ENCODE results near the gene PTRH2. TPM values are rescaled to one million over a fixed set of nuclear protein-coding genes. Genes with fewer than 3 reads are reported as not detected.

Gene PTRH2
- total RNA-seq, 2 experiments from 2014 or later, result 6.5 to 7.3 TPM

DNA sequence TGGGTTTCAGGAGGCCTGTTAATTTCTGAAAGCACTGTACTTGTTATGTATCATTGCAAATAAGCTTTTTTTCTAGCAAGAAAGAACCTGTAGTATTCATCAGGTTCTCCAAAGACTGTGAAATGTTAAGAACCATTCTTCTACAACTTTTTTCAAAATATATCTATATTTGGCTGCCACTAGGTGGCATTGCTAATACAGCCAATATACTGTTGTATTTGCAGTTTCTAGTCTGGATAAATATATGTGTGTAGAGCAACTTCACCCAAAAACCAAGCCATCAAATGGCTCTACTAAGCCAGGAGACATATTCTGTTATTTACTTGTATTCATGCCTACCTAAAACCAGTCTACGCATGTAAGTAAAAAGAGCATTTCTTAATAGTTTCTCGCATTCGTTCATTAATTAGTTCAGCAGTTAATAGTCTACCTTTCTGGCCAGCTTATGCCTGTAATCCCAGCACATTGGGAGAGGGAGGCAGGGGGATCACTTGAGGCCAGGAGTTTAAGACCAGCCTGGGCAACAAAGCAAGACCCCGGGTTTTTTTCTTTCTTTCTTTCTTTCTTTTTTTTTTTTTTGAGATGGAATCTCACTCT is 39.7 kb upstream of the PTRH2 start:
- Mint-ChIP-seq H3K36me3 (ENCODE audit: low read depth) (peaks cover 14% of the 10 kb centered on the region), H3K27me3 (no peaks in the 10 kb centered on the region), H3K4me1 (ENCODE audit: low read depth) (peaks cover under 1% of the 10 kb centered on the region), H3K9me3 (no peaks in the 10 kb centered on the region), H3K27ac (no peak overlapping the region), H3K4me3 (no peak overlapping the region)
- intact Hi-C loops (cut with DNase I, micrococcal nuclease), result no loop called here
- ChIA-PET CTCF (interaction anchor here (0.6 to 1.6 kb wide), 3 partner anchors 107 to 447 kb away, joined by 3 to 6 read pairs (median 6); no protein-coding TSS in a partner anchor), POLR2A (interaction anchor here (0.6 kb wide), 1 partner anchor 1321 kb away, joined by 3 read pairs; no protein-coding TSS in a partner anchor)
- no peak for ATAC-seq (ENCODE audit: poor library complexity)
- Histone ChIP-seq H3K27ac (ENCODE audit: low read depth in 1 of 2, low read length in 2 of 2) (no peak overlapping the region), H3K4me3 (ENCODE audit: low read length) (no peak overlapping the region), H3K36me3 (ENCODE audit: insufficient read depth, low read length) (peaks cover 6% of the 10 kb centered on the region), H3K9me3 (ENCODE audit: control insufficient read depth in 1 of 2, insufficient read depth in 1 of 2, low read length in 2 of 2) (no peaks in the 10 kb centered on the region), H3K27me3 (ENCODE audit: control insufficient read depth in 1 of 2, insufficient read depth in 2 of 2, low read length in 2 of 2) (no peaks in the 10 kb centered on the region), H3K4me1 (ENCODE audit: insufficient read depth, low read length) (peaks cover 6% of the 10 kb centered on the region)
- TF ChIP-seq, protein P1, sequence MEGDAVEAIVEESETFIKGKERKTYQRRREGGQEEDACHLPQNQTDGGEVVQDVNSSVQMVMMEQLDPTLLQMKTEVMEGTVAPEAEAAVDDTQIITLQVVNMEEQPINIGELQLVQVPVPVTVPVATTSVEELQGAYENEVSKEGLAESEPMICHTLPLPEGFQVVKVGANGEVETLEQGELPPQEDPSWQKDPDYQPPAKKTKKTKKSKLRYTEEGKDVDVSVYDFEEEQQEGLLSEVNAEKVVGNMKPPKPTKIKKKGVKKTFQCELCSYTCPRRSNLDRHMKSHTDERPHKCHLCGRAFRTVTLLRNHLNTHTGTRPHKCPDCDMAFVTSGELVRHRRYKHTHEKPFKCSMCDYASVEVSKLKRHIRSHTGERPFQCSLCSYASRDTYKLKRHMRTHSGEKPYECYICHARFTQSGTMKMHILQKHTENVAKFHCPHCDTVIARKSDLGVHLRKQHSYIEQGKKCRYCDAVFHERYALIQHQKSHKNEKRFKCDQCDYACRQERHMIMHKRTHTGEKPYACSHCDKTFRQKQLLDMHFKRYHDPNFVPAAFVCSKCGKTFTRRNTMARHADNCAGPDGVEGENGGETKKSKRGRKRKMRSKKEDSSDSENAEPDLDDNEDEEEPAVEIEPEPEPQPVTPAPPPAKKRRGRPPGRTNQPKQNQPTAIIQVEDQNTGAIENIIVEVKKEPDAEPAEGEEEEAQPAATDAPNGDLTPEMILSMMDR (IDR thresholded peaks at IDR 0.05), result peak; percentile 74
- DNase-seq, result peak in 4 of 14 experiments; percentile 26 to 58 (median 56)

DNA sequence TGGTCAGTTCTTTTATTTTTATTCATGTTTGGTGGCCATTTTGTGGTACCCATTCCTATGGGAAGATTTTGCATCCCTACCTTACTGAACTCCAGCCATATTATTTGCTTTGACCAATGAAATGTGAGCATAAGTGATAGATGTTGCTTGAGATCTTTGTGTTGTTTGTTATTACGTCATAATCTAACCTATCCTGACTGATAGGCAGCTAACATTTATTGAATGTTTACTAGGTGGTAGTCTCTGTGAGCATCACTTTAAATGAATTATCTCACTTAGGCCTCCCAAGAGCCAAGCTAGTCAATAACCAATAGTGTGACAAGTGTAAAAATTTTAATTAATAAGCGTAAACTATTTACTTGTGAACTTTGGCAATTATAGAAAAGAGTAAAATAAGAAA is 37.8 kb upstream of the PTRH2 start:
- TF ChIP-seq, protein P1 (IDR thresholded peaks at IDR 0.05), result no peak
- intact Hi-C loops (cut with DNase I, micrococcal nuclease), result no loop called here
- Histone ChIP-seq H3K9me3 (ENCODE audit: control insufficient read depth in 1 of 2, insufficient read depth in 1 of 2, low read length in 2 of 2) (no peaks in the 10 kb centered on the region), H3K36me3 (ENCODE audit: insufficient read depth, low read length) (peaks cover 11% of the 10 kb centered on the region), H3K4me3 (ENCODE audit: low read length) (no peak overlapping the region), H3K27me3 (ENCODE audit: control insufficient read depth in 1 of 2, insufficient read depth in 2 of 2, low read length in 2 of 2) (no peaks in the 10 kb centered on the region), H3K4me1 (ENCODE audit: insufficient read depth, low read length) (no peaks in the 10 kb centered on the region), H3K27ac (ENCODE audit: low read depth in 1 of 2, low read length in 2 of 2) (no peak overlapping the region)
- Mint-ChIP-seq H3K4me1 (ENCODE audit: low read depth) (no peaks in the 10 kb centered on the region), H3K9me3 (no peaks in the 10 kb centered on the region), H3K27ac (no peak overlapping the region), H3K36me3 (ENCODE audit: low read depth) (peaks cover 29% of the 10 kb centered on the region), H3K27me3 (no peaks in the 10 kb centered on the region), H3K4me3 (no peak overlapping the region)
- DNase-seq (no peak), ATAC-seq (ENCODE audit: poor library complexity) (no peak)
- CTCF ChIA-PET, result interaction anchor here (0.8 to 2.4 kb wide), 4 partner anchors 8 to 115 kb away, joined by 3 to 8 read pairs (median 3); no protein-coding TSS in a partner anchor
- POLR2A ChIA-PET, result interaction anchor here (0.6 kb wide), 1 partner anchor 206 kb away, joined by 5 read pairs; no protein-coding TSS in a partner anchor

DNA sequence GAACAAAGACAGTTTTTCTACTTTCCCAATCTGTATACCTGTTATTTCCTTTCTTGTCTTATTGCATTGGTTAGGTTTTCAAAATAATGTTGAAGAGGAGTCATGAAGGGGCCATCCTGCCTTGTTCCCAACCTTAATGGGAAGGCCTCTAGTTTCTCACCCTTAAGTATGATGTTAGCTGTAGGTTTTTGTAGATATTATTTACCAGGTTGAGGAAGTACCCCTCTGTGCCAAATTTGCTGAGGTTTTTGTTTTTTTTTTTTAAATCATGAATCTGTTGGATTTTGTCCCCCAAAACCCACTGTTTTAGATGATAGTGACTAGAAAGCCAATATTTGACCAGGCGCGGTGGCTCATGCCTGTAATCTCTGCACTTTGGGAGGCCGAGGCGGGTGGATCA is 36.6 kb upstream of the PTRH2 start:
- Histone ChIP-seq H3K9me3 (ENCODE audit: control insufficient read depth in 1 of 2, insufficient read depth in 1 of 2, low read length in 2 of 2) (no peaks in the 10 kb centered on the region), H3K36me3 (ENCODE audit: insufficient read depth, low read length) (peaks cover 13% of the 10 kb centered on the region), H3K4me3 (ENCODE audit: low read length) (no peak overlapping the region), H3K27me3 (ENCODE audit: control insufficient read depth in 1 of 2, insufficient read depth in 2 of 2, low read length in 2 of 2) (no peaks in the 10 kb centered on the region), H3K27ac (ENCODE audit: low read depth in 1 of 2, low read length in 2 of 2) (no peak overlapping the region), H3K4me1 (ENCODE audit: insufficient read depth, low read length) (no peaks in the 10 kb centered on the region)
- intact Hi-C loops (cut with DNase I, micrococcal nuclease), result no loop called here
- no peak for ATAC-seq (ENCODE audit: poor library complexity)
- Mint-ChIP-seq H3K9me3 (no peaks in the 10 kb centered on the region), H3K27ac (no peak overlapping the region), H3K4me3 (no peak overlapping the region), H3K4me1 (ENCODE audit: low read depth) (no peaks in the 10 kb centered on the region), H3K27me3 (no peaks in the 10 kb centered on the region), H3K36me3 (ENCODE audit: low read depth) (peaks cover 38% of the 10 kb centered on the region)
- DNase-seq, result no peak
- ChIA-PET POLR2A (no interaction called here), CTCF (interaction anchor here (0.7 to 2.4 kb wide), 3 partner anchors 10 to 110 kb away, joined by 3 to 8 read pairs (median 4); no protein-coding TSS in a partner anchor)
- TF ChIP-seq, protein P1 (IDR thresholded peaks at IDR 0.05), result no peak
